ENCODE data around the gene ACTMAP. TPM values are rescaled to one million over a fixed set of nuclear protein-coding genes. Genes with fewer than 3 reads are reported as not detected.

ACTMAP gene
- total RNA-seq, 1 experiment from 2014 or later = 16.8 TPM

- no peak overlapping the region for H3K27ac ChIP-seq (ENCODE audit: low read depth, low read length)
- BruUV-seq (replicated peaks) = no TSS peak
- no peaks in the 10 kb centered on the region for H3K79me2 ChIP-seq (ENCODE audit: insufficient read depth, low read length)
- ATAC-seq (no peak), DNase-seq (ENCODE audit: low read depth, low spot score) (no peak)
- no peak overlapping the region for H2AFZ ChIP-seq (ENCODE audit: low read depth, low read length, poor library complexity, severe bottlenecking)
- no peaks in the 10 kb centered on the region for H3K4me1 ChIP-seq (ENCODE audit: control insufficient read depth in 1 of 2, insufficient read depth in 2 of 2, low read length in 2 of 2)
- ChIA-PET RAD21 (ENCODE audit: low non-redundant PET in 1 of 2, low total read pairs in 2 of 2, uncharacterized antibody in 2 of 2, unreplicated experiment in 2 of 2) (no interaction called here), CTCF (interaction anchor here (0.7 to 1.2 kb wide), 2 partner anchors 15 to 38 kb away, joined by 3 read pairs; partner anchors contain the start of genes COQ8B and ITPKC), POLR2A (no interaction called here)
- H3K9ac ChIP-seq (ENCODE audit: low read length) = no peak overlapping the region
- no peaks in the 10 kb centered on the region for H4K20me1 ChIP-seq (ENCODE audit: insufficient read depth)
- H3K27me3 ChIP-seq (ENCODE audit: insufficient read depth, low read length) = no peaks in the 10 kb centered on the region
- no peak overlapping the region for H3K4me2 ChIP-seq (ENCODE audit: low read length)
- no peak overlapping the region for H3K4me3 ChIP-seq (replicated peaks in 1 of 2; ENCODE audit: low read depth in 1 of 2, low read length in 2 of 2)
- intact Hi-C loops (cut with micrococcal nuclease) = no loop called here
- no peaks in the 10 kb centered on the region for H3K9me2 ChIP-seq (ENCODE audit: insufficient read depth)
- H3K36me3 ChIP-seq (ENCODE audit: control insufficient read depth in 1 of 2, insufficient read depth in 2 of 2, low read length in 2 of 2) = peaks cover 15 to 20% of the 10 kb centered on the region in 2 experiments
- TF ChIP-seq RAD21 (IDR thresholded peaks at IDR 0.05; ENCODE audit: low read depth) = no peak
- no peak for TF ChIP-seq ZNF274 (IDR thresholded peaks at IDR 0.05; ENCODE audit: low read depth, low read length)
- no peak for TF ChIP-seq CBX3 (IDR thresholded peaks at IDR 0.05; ENCODE audit: low read depth)
- no peak for TF ChIP-seq SRF (IDR thresholded peaks at IDR 0.05; ENCODE audit: low read depth)
- TF ChIP-seq CTCF (IDR thresholded peaks at IDR 0.05 in 2 of 3, conservative IDR thresholded peaks at IDR 0.05 in 1 of 3; ENCODE audit: borderline replicate concordance in 1 of 3, insufficient read depth in 1 of 3, low read depth in 2 of 3, low read length in 2 of 3) = no peak
- no peak for TF ChIP-seq FOSL1 (IDR thresholded peaks at IDR 0.05; ENCODE audit: low read depth)
- TF ChIP-seq POLR2AphosphoS5 (IDR thresholded peaks at IDR 0.05; ENCODE audit: low read depth, low read length) = no peak
- TF ChIP-seq EZH2 (IDR thresholded peaks at IDR 0.05) = no peak
- no peak for TF ChIP-seq CEBPB (IDR thresholded peaks at IDR 0.05; ENCODE audit: low read depth)
- no peak for TF ChIP-seq TCF7L2 (IDR thresholded peaks at IDR 0.05; ENCODE audit: borderline replicate concordance, extremely low read depth, insufficient read depth, insufficient read length)
- TF ChIP-seq JUND (IDR thresholded peaks at IDR 0.05) = no peak
- no peak for TF ChIP-seq YY1 (IDR thresholded peaks at IDR 0.05; ENCODE audit: extremely low read depth, insufficient replicate concordance, low read depth, low read length)
- TF ChIP-seq ATF3 (IDR thresholded peaks at IDR 0.05) = no peak
- no peak for TF ChIP-seq SIN3A (IDR thresholded peaks at IDR 0.05; ENCODE audit: low read depth)
- TF ChIP-seq MAX (IDR thresholded peaks at IDR 0.05) = no peak
- TF ChIP-seq ZBTB33 (IDR thresholded peaks at IDR 0.05; ENCODE audit: extremely low read depth, insufficient replicate concordance, low read length) = no peak
- no peak for TF ChIP-seq EGR1 (IDR thresholded peaks at IDR 0.05; ENCODE audit: low read depth)
- TF ChIP-seq POLR2A (IDR thresholded peaks at IDR 0.05; ENCODE audit: borderline replicate concordance, extremely low read depth, insufficient read depth, insufficient read length) = no peak
- TF ChIP-seq EZH2phosphoT487 (IDR thresholded peaks at IDR 0.05; ENCODE audit: borderline replicate concordance) = no peak
- no peak for TF ChIP-seq REST (IDR thresholded peaks at IDR 0.05; ENCODE audit: low read depth)
- no peaks in the 10 kb centered on the region for H3K9me3 ChIP-seq (ENCODE audit: control insufficient read depth in 1 of 2, insufficient read depth in 1 of 2, low read depth in 1 of 2, low read length in 2 of 2)
Measured at GRCh38 chr19:40701758-40702157, 48.5 kb downstream of the ACTMAP start.
